ENCODE measurements around the gene NPTX1.

DNA sequence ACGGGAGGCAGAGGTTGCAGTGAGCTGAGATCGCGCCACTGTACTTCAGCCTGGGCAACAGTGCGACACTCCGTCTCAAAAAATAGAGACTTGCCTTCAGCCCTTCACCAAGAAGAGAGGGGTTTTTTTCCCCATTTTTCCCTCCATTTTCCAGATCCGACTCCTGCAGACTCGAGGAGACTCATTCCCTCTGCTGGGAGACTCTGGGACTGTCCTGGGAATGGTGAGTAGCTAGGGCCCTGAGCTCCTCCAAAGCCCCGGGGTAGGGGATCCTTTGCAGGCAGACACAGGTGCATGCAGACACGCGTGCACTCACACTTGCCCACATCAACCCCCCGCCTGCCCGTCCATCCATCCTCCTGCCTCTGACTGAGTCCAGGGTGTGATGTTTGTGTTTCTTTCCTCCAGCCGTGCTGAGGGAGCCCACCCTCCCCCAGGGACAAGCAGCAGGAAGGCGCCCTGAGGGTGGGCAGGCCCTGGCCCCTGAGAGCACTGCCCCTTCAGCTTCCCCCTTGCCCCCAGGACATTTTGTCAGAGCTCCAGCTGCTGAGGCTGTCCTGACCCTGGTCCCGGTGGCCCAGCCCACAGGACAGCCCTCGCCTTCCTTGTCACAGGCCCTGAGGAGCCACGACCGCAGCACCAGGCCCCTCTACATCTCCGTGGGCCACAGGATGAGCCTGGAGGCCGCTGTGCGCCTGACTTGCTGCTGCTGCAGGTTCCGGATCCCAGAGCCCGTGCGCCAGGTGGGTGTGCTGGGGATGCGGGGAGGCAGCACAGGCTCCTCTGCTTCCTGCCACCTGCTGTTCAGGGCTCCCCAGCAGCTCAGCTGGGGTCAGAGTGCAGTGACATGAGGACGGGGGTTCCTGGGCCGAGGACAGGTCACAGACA lies 51.3 kb downstream of the NPTX1 start:
- TF ChIP-seq, protein P1, sequence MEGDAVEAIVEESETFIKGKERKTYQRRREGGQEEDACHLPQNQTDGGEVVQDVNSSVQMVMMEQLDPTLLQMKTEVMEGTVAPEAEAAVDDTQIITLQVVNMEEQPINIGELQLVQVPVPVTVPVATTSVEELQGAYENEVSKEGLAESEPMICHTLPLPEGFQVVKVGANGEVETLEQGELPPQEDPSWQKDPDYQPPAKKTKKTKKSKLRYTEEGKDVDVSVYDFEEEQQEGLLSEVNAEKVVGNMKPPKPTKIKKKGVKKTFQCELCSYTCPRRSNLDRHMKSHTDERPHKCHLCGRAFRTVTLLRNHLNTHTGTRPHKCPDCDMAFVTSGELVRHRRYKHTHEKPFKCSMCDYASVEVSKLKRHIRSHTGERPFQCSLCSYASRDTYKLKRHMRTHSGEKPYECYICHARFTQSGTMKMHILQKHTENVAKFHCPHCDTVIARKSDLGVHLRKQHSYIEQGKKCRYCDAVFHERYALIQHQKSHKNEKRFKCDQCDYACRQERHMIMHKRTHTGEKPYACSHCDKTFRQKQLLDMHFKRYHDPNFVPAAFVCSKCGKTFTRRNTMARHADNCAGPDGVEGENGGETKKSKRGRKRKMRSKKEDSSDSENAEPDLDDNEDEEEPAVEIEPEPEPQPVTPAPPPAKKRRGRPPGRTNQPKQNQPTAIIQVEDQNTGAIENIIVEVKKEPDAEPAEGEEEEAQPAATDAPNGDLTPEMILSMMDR (IDR thresholded peaks at IDR 0.05; ENCODE audit: borderline replicate concordance, extremely low read depth, low read length, poor library complexity, severe bottlenecking) = no peak
- TF ChIP-seq EZH2 (IDR thresholded peaks at IDR 0.05; ENCODE audit: borderline replicate concordance, low read depth, low read length, severe bottlenecking) = no peak
